Nephron (organoid): Measurements from ENCODE around the gene RELT.

Source experiments
- H3K27ac Mint-ChIP-seq, 3 experiments: 2 replicates each; pipeline ENCODE4 v1.8.0; 2020; ENCODE audit warnings: mixed read lengths in 3 of 3, mild to moderate bottlenecking in 2 of 3, moderate library complexity in 1 of 3
- H3K27me3 Mint-ChIP-seq: 2 replicates; pipeline ENCODE4 v1.8.0; 2021; ENCODE audit warnings: low read depth, mild to moderate bottlenecking, moderate library complexity, mixed read lengths
- H3K36me3 Mint-ChIP-seq: 2 replicates; pipeline ENCODE4 v1.8.0; 2020; ENCODE audit warnings: low read depth, mixed read lengths
- H3K4me1 Mint-ChIP-seq: 2 replicates; pipeline ENCODE4 v1.8.0; 2020; ENCODE audit warnings: mixed read lengths
- H3K4me3 Mint-ChIP-seq, 3 experiments: 2 replicates each; pipeline ENCODE4 v1.8.0; 2020; ENCODE audit warnings: mild to moderate bottlenecking in 3 of 3, mixed read lengths in 3 of 3, moderate library complexity in 2 of 3
- H3K9me3 Mint-ChIP-seq: 2 replicates; pipeline ENCODE4 v1.8.0; 2020; ENCODE audit warnings: mixed read lengths
- CTCF ChIP-seq, 3 experiments: fragments of 200-600 bp; sonication (generic); IDR thresholded peaks; one replicate each; pipeline ENCODE4 v1.5.0; 2021; ENCODE audit warnings: antibody characterized with exemption in 3 of 3; ENCODE audit not compliant: unreplicated experiment in 3 of 3

Gene RELT

DNA sequence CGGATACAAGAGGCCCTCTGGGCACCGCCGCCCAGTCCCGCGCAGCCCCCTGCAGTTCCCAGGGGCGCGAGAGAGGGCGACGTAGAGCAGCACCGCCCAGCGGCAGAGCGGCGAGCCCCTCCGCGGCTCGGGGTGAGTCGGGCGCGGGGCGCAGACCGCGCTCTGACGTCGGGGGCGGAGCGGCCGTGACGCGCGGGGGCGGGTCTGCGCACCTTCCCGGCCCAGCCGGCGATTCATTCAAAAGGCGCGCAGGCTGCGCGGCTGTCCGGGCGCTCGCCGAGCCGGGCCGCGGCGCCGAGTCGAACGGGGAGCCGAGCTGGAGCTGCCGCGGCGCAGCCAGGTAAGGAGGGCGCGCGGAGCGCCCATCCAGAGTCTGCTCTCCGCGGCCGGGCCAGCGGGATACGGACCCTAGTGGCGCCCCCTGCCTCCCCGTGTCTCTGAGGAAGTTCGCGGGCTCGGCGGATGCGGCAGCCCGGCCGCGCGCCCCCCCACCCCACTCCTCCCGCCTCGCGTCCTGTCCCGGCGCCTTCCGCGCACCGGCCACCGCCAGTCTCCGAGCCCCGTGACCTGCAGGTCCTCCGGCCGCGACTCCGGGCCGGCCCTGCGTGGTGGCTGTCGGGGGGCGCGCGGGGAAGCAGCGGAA, at the start of gene RELT:
RELT (plus strand) TSS at position 240 of the 643 bp plus-strand sequence. CDS start 12,738 bp downstream, outside the sequence.
- Mint-ChIP-seq H3K4me1 (peaks cover 20% of the 10 kb centered on the region), H3K27ac (peak within 1 kb of the TSS; percentile 42 to 77 (median 55)), H3K4me3 (peak within 1 kb of the TSS; percentile 84 to 85 (median 84)), H3K9me3 (no peaks in the 10 kb centered on the region), H3K27me3 (peaks cover 12% of the 10 kb centered on the region), H3K36me3 (no peaks in the 10 kb centered on the region)
- peak; percentile 93 to 97 (median 95) for TF ChIP-seq CTCF (IDR thresholded peaks at IDR 0.05; ENCODE audit: unreplicated experiment in 3 of 3)

GRCh38 chr11:73326929-73327811, 49.0 kb upstream of the RELT start:
- H3K4me1 Mint-ChIP-seq: peaks cover 94% of the 10 kb centered on the region
- H3K9me3 Mint-ChIP-seq: no peaks in the 10 kb centered on the region
- no peaks in the 10 kb centered on the region for H3K27me3 Mint-ChIP-seq
- H3K27ac Mint-ChIP-seq: peak overlapping the region; percentile 91 to 98 (median 96)
- peaks cover 22% of the 10 kb centered on the region for H3K36me3 Mint-ChIP-seq
- no peak overlapping the region for H3K4me3 Mint-ChIP-seq
- no peak for TF ChIP-seq CTCF (IDR thresholded peaks at IDR 0.05; ENCODE audit: unreplicated experiment in 3 of 3)

DNA sequence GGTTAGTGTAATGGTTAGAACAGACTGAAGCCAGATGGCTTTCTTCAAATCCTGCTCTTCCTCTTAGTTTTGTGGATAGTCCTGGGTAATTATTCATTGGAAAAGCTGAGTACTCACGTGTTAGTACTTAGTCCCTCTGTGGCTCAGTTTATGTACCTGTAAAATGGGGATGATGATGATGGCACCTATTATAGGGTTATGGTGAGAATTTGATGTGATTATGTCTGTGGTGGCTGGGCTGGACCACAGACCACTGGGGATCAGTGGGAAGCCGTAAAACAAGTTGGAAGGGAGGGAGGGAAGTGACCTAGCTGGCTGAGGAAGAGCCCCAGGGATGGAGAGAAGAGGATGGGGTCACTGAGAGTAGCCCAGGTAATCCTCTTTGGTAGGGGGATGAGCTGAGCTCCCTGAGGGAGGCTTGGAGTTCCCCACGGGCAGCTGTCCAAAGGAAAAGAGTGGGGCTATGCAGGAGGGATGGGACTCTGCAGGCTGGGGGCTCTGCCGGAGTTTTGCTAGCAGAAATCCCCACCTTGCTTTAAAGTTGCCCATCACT, 48.3 kb upstream of the RELT start:
- TF ChIP-seq CTCF (IDR thresholded peaks at IDR 0.05; ENCODE audit: unreplicated experiment in 3 of 3): no peak
- H3K27ac Mint-ChIP-seq: peak overlapping the region; percentile 91 to 98 (median 96)
- no peaks in the 10 kb centered on the region for H3K9me3 Mint-ChIP-seq
- H3K4me3 Mint-ChIP-seq: peak overlapping the region in 1 of 3 experiments; percentile 11
- H3K4me1 Mint-ChIP-seq: peaks cover 94% of the 10 kb centered on the region
- H3K27me3 Mint-ChIP-seq: no peaks in the 10 kb centered on the region
- peaks cover 22% of the 10 kb centered on the region for H3K36me3 Mint-ChIP-seq

GRCh38 chr11:73330569-73331093, 45.6 kb upstream of the RELT start:
- Mint-ChIP-seq H3K27me3 (no peaks in the 10 kb centered on the region), H3K36me3 (peaks cover 15% of the 10 kb centered on the region), H3K9me3 (no peaks in the 10 kb centered on the region), H3K4me1 (peaks cover 95% of the 10 kb centered on the region), H3K4me3 (peak overlapping the region; percentile 33 to 58 (median 51)), H3K27ac (peak overlapping the region; percentile 96 to 98 (median 96))
- TF ChIP-seq CTCF (IDR thresholded peaks at IDR 0.05; ENCODE audit: unreplicated experiment in 3 of 3): peak; percentile 33 to 42 (median 38)

DNA sequence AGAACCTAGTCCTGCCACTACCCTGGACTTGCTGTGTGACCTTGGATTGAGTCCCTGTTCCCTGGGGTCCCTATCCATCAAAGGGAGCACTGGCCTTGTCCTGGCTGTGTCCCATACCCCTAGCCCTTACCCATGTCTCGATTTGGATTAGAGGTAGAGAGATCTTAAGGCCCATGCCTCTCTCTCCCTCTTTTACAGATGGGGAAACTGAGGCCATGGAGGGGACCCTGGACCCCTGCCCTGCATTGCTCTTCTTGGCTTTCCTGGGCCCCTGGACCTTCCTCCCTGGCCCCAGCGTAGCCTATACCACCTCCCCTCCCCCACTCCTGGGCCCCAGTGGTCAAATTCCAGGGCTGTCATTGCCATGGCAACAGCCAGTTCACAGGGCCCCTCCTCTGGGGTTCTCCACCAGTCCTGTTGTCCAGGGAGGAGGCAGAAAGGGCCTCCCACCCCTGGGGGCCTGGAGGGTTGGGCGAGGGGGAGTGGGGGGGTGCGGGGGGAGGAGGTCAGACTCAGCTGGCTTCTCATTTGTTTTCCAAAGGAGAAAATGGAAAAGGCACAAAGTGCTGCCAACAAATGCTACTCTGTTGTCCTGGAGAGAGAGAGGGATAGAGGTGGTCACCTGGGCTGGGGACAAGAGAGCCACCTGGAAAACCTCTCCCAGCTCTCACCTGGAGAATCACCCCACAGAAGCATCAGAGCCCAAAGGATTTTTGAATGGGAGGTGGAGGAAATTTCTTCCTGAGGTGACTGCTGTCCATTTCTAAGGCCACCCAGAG, 44.9 kb upstream of the RELT start:
- Mint-ChIP-seq H3K27me3 (no peaks in the 10 kb centered on the region), H3K36me3 (peaks cover 15% of the 10 kb centered on the region), H3K27ac (peak overlapping the region; percentile 96 to 98 (median 96))

More for the DNA sequence above, 44.9 kb upstream of the RELT start:
- peak overlapping the region in 1 of 3 experiments; percentile 68 for H3K4me3 Mint-ChIP-seq
- no peaks in the 10 kb centered on the region for H3K9me3 Mint-ChIP-seq
- no peak for TF ChIP-seq CTCF (IDR thresholded peaks at IDR 0.05; ENCODE audit: unreplicated experiment in 3 of 3)
- peaks cover 95% of the 10 kb centered on the region for H3K4me1 Mint-ChIP-seq
